H1 (cell line): ENCODE measurements around the gene GZMM. TPM values are rescaled to one million over a fixed set of nuclear protein-coding genes. Genes with fewer than 3 reads are reported as not detected.

Source experiments
- CTCF ChIA-PET: fragments of 300-600 bp; sonication (Branson Sonifier 250); formaldehyde crosslinking; loops from one replicate; lab custom pipeline; 2021; ENCODE audit not compliant: partially characterized antibody; lab: Charles Lee
- POLR2A ChIA-PET: fragments of 300-600 bp; sonication (Branson Sonifier 250); formaldehyde crosslinking; loops from one replicate; lab custom pipeline; 2021; ENCODE audit warnings: inconsistent platforms; ENCODE audit not compliant: partially characterized antibody; lab: Charles Lee
- DNase-seq, 2 experiments: peaks; one replicate each; pipeline versions ENCODE4 v3.0.0 to v3.0.0-alpha.2; 2010 to 2022; ENCODE audit warnings: low spot score in 2 of 2, low read depth in 1 of 2, mixed read lengths in 1 of 2
- FAIRE-seq: peaks from 2 replicates; lab custom pipeline; 2011; peaks lifted over from hg19 to GRCh38; lab: Jason Lieb, UNC
- H2AFZ ChIP-seq: 2 replicates; pipeline ENCODE4 v1.8.1; 2012; ENCODE audit warnings: low read length, inconsistent platforms
- H2AK5ac ChIP-seq: 2 replicates; pipeline ENCODE4 v1.6.1; 2013; ENCODE audit warnings: low read depth, low read length
- H2BK120ac ChIP-seq: replicated peaks from 2 replicates; pipeline ENCODE3; 2013; ENCODE audit warnings: low read depth, low read length, inconsistent platforms
- H2BK12ac ChIP-seq: 2 replicates; pipeline ENCODE4 v1.6.1; 2013; ENCODE audit warnings: low read depth, low read length
- H2BK15ac ChIP-seq: 2 replicates; pipeline ENCODE4 v1.6.1; 2013; ENCODE audit warnings: low read length
- H2BK20ac ChIP-seq: 2 replicates; pipeline ENCODE4 v1.6.1; 2013; ENCODE audit warnings: low read length
- H2BK5ac ChIP-seq: 2 replicates; pipeline ENCODE4 v1.6.1; 2013; ENCODE audit warnings: low read depth, low read length
- H3K14ac ChIP-seq: 2 replicates; pipeline ENCODE4 v1.6.1; 2013; ENCODE audit warnings: inconsistent platforms; ENCODE audit not compliant: insufficient read length
- H3K18ac ChIP-seq: 2 replicates; pipeline ENCODE4 v1.6.1; 2013; ENCODE audit warnings: low read length; ENCODE audit errors: extremely low read depth
- H3K23ac ChIP-seq: 2 replicates; pipeline ENCODE4 v1.6.1; 2013; ENCODE audit warnings: inconsistent platforms; ENCODE audit not compliant: insufficient read length
- H3K23me2 ChIP-seq: 2 replicates; pipeline ENCODE4 v1.6.1; 2013; ENCODE audit warnings: low read depth, low read length
- H3K27ac ChIP-seq: 2 replicates; pipeline ENCODE4 v1.6.1; 2011; ENCODE audit warnings: low read depth, low read length, inconsistent platforms
- H3K27me3 ChIP-seq, 4 experiments: replicated peaks in 1 of 4; 1 replicate in 1 of 4; 2 replicates in 3 of 4; pipeline versions ENCODE4 v1.6.1 to v1.8.1; 2011 to 2013; ENCODE audit warnings: low read length in 3 of 4, mild to moderate bottlenecking in 3 of 4, inconsistent platforms in 2 of 4, mixed read lengths in 2 of 4, moderate library complexity in 1 of 4; ENCODE audit not compliant: control insufficient read depth in 3 of 4, insufficient read depth in 3 of 4; ENCODE audit errors: extremely low read depth in 1 of 4
- H3K36me3 ChIP-seq, 4 experiments: 2 replicates each; pipeline versions ENCODE4 v1.6.1 to v1.8.1; 2011 to 2013; ENCODE audit warnings: mild to moderate bottlenecking in 4 of 4, low read length in 3 of 4, moderate library complexity in 2 of 4, control low read depth in 1 of 4, inconsistent platforms in 1 of 4; ENCODE audit not compliant: insufficient read depth in 4 of 4, control insufficient read depth in 2 of 4
- H3K4ac ChIP-seq: replicated peaks from 2 replicates; pipeline ENCODE3; 2013; ENCODE audit warnings: low read length, low read depth, mixed read lengths, inconsistent platforms; ENCODE audit not compliant: insufficient read length
- H3K4me1 ChIP-seq, 4 experiments: replicated peaks in 1 of 4; 1 replicate in 1 of 4; 2 replicates in 3 of 4; pipeline versions ENCODE4 v1.6.1 to v1.8.1; 2011 to 2013; ENCODE audit warnings: low read length in 3 of 4, inconsistent platforms in 2 of 4, mixed read lengths in 1 of 4; ENCODE audit not compliant: insufficient read depth in 4 of 4, control insufficient read depth in 3 of 4
- H3K4me2 ChIP-seq, 2 experiments: 2 replicates each; pipeline versions ENCODE4 v1.6.1 to v1.8.1; 2011 to 2013; ENCODE audit warnings: low read depth in 2 of 2, low read length in 2 of 2, control low read depth in 1 of 2, inconsistent platforms in 1 of 2, mild to moderate bottlenecking in 1 of 2; ENCODE audit not compliant: insufficient read depth in 1 of 2
- H3K4me3 ChIP-seq, 4 experiments: fragments of 200-600, 300-600 bp in 1 of 4; sonication (generic), shearing (Covaris generic), sonication (Bioruptor Twin) in 1 of 4; 2 replicates each; pipeline versions ENCODE4 v1.5.1 to v1.8.1; 2011 to 2016; ENCODE audit warnings: low read length in 4 of 4, low read depth in 3 of 4, control low read depth in 2 of 4, inconsistent platforms in 2 of 4, mild to moderate bottlenecking in 2 of 4, mixed read lengths in 1 of 4, moderate library complexity in 1 of 4; ENCODE audit not compliant: insufficient read depth in 2 of 4; ENCODE audit errors: extremely low read depth in 1 of 4
- H3K56ac ChIP-seq: replicated peaks from 2 replicates; pipeline ENCODE3; 2013; ENCODE audit warnings: low read depth, mild to moderate bottlenecking, mixed read lengths, low read length, inconsistent platforms; ENCODE audit not compliant: insufficient read length
- H3K79me1 ChIP-seq: 2 replicates; pipeline ENCODE4 v1.6.1; 2013; ENCODE audit warnings: low read depth, low read length, control low read depth
- H3K79me2 ChIP-seq, 2 experiments: 2 replicates each; pipeline versions ENCODE4 v1.6.1 to v1.8.1; 2012 to 2013; ENCODE audit warnings: low read length in 2 of 2, mild to moderate bottlenecking in 2 of 2, inconsistent platforms in 1 of 2; ENCODE audit not compliant: insufficient read depth in 2 of 2, control insufficient read depth in 1 of 2
- H3K9ac ChIP-seq, 4 experiments: replicated peaks in 1 of 4; 1 replicate in 1 of 4; 2 replicates in 3 of 4; pipeline versions ENCODE4 v1.6.1 to v1.8.1; 2011 to 2013; ENCODE audit warnings: low read depth in 3 of 4, low read length in 3 of 4, control low read depth in 2 of 4, mild to moderate bottlenecking in 2 of 4, moderate library complexity in 2 of 4, inconsistent platforms in 1 of 4; ENCODE audit errors: extremely low read depth in 1 of 4
- H3K9me3 ChIP-seq, 2 experiments: 2 replicates each; pipeline versions ENCODE4 v1.6.1 to v1.8.1; 2012 to 2013; ENCODE audit warnings: mild to moderate bottlenecking in 2 of 2, moderate library complexity in 2 of 2, control low read depth in 1 of 2, inconsistent platforms in 1 of 2, low read depth in 1 of 2, low read length in 1 of 2, mixed read lengths in 1 of 2; ENCODE audit not compliant: insufficient read depth in 2 of 2
- H4K20me1 ChIP-seq, 2 experiments: replicated peaks in 1 of 2; 2 replicates each; pipeline versions ENCODE3 to v1.8.1; 2011 to 2013; ENCODE audit warnings: inconsistent platforms in 2 of 2, low read length in 2 of 2, mild to moderate bottlenecking in 1 of 2; ENCODE audit not compliant: insufficient read depth in 2 of 2, control insufficient read depth in 1 of 2
- H4K5ac ChIP-seq: 2 replicates; pipeline ENCODE4 v1.6.1; 2013; ENCODE audit warnings: low read length, low read depth, mixed read lengths, inconsistent platforms; ENCODE audit not compliant: insufficient read length
- H4K8ac ChIP-seq: 2 replicates; pipeline ENCODE4 v1.8.0; 2013; ENCODE audit warnings: mild to moderate bottlenecking, moderate library complexity, low read length, inconsistent platforms; ENCODE audit not compliant: insufficient read depth; ENCODE audit errors: extremely low read depth
- H4K91ac ChIP-seq: replicated peaks from 2 replicates; pipeline ENCODE3; 2013; ENCODE audit warnings: low read length, mixed read lengths, inconsistent platforms; ENCODE audit not compliant: insufficient read length
- CBX8 ChIP-seq: fragments of 300-800, 300-1000 bp; sonication (generic); IDR thresholded peaks from 2 replicates; pipeline ENCODE4 v1.7.1; 2016; ENCODE audit warnings: low read depth, low read length, borderline replicate concordance
- ZNF274 ChIP-seq: IDR thresholded peaks from 2 replicates; pipeline ENCODE4 v1.7.0; 2012; ENCODE audit warnings: low read length, borderline replicate concordance; ENCODE audit errors: extremely low read depth
- WGBS, 2 experiments: shearing (Covaris generic) in 1 of 2; methylation state at CpG; one replicate each; pipeline versions ENCODE4 v1.1.6 to v1.1.7; 2013 to 2015; ENCODE audit warnings: low lambda C conversion rate in 2 of 2, mixed read lengths in 2 of 2, inconsistent platforms in 1 of 2, low coverage in 1 of 2, missing lambda C conversion rate in 1 of 2; ENCODE audit not compliant: insufficient replicate concordance in 2 of 2, insufficient coverage in 1 of 2, insufficient read length in 1 of 2; ENCODE audit errors: extremely low coverage in 1 of 2, missing lambda C conversion rate in 1 of 2; 5-methylcytosine and 5-hydroxymethylcytosine counted together
- polyA plus RNA-seq, 7 experiments: library from polyadenylated mRNA; depleted of rRNA in 3 of 7; stranded (reverse) in 5 of 7; unstranded in 2 of 7; fragments of >200 nt in 5 of 7; fragments of 200-250 nt in 2 of 7; gene quantifications; 1 replicate in 5 of 7; 2 replicates in 1 of 7; 4 replicates in 1 of 7; pipeline versions ENCODE4 v1.2.1 to v1.2.3, GENCODE V29; 2011 to 2013; ENCODE audit warnings: missing spikeins in 2 of 7, mixed read lengths in 2 of 7
- total RNA-seq: library from RNA; stranded (reverse); fragmentation: NEBNext Ultra II Directional; extraction: Animal tissue kit (Norgen Biotek cat#: 25700); gene quantifications from 2 replicates; pipeline ENCODE4 v1.2.1, GENCODE V29; 2021

The GZMM gene
- total and polyA plus RNA-seq, 2 of the 8 experiments (the other 6 are each of a cell fraction or from before 2014, with no cell fraction given) = 0.09 to 0.32 TPM

GRCh38 chr19:555474-555808 is 11.6 kb downstream of the GZMM start:
- Histone ChIP-seq H3K36me3 (no peaks in the 10 kb centered on the region), H3K4me1 (peaks cover 0 to 3% (median under 1%) of the 10 kb centered on the region in 4 experiments; a peak in 4 of 7 replicates), H2BK120ac (no peak overlapping the region), H2AK5ac (no peak overlapping the region), H3K4ac (no peak overlapping the region), H4K8ac (no peak overlapping the region; the same call in 1 of the 2 replicates), H3K23ac (no peak overlapping the region), H2BK20ac (no peak overlapping the region), H3K18ac (no peak overlapping the region), H3K4me3 (no peak overlapping the region), H4K91ac (no peak overlapping the region), H3K79me1 (no peaks in the 10 kb centered on the region), H2BK5ac (no peak overlapping the region), H2BK15ac (no peak overlapping the region), H3K9ac (no peak overlapping the region), H3K27me3 (no peaks in the 10 kb centered on the region), H3K23me2 (no peaks in the 10 kb centered on the region; the same call in 1 of the 2 replicates), H3K27ac (no peak overlapping the region), H2AFZ (no peak overlapping the region), H4K5ac (no peak overlapping the region), H4K20me1 (peaks cover 0 to 2% of the 10 kb centered on the region in 2 experiments), H3K9me3 (no peaks in the 10 kb centered on the region), H3K79me2 (no peaks in the 10 kb centered on the region), H3K4me2 (no peak overlapping the region), H3K14ac (no peak overlapping the region), H3K56ac (no peak overlapping the region), H2BK12ac (no peak overlapping the region)
- POLR2A ChIA-PET = interaction anchor here (1.0 to 7.1 kb wide), 5 partner anchors 13 to 29 kb away, joined by 4 to 38 read pairs (median 6); partner anchors contain the start of gene CDC34
- 92% methylated on average over 11 of the region's 14 CpGs; no CpG with 5 or more reads in 1 of the 2 experiments for WGBS, 2 experiments
- CTCF ChIA-PET = interaction anchor here (0.7 to 2.4 kb wide), 4 partner anchors 29 to 268 kb away, joined by 3 to 6 read pairs (median 3); no protein-coding TSS in a partner anchor
- TF ChIP-seq ZNF274 (no peak), CBX8 (no peak)
- no peak for FAIRE-seq
- no peak for DNase-seq
